T-cell (primary cell): Measurements from ENCODE around the gene MIGA2. TPM values are rescaled to one million over a fixed set of nuclear protein-coding genes. Genes with fewer than 3 reads are reported as not detected.
A peak's percentile ranks its signal among the peaks of the same experiment; 100 is the strongest.

Experiments used
- ATAC-seq, 4 experiments: fragments of 200-7000 bp in 3 of 4; fragments of 150-1000 bp in 1 of 4; cut with Tn5 transposase; replicated peaks in 1 of 4; 1 replicate in 3 of 4; 2 replicates in 1 of 4; pipeline ENCODE4 v1.10.0; 2021; ENCODE audit warnings: moderate library complexity in 3 of 4, mild to moderate bottlenecking in 2 of 4, moderate number of reproducible peaks in 1 of 4
- CTCF ChIA-PET, 2 donors: fragments of 300-600 bp; sonication (Branson Sonifier 250); formaldehyde crosslinking; loops; one replicate each; lab custom pipeline; 2022; ENCODE audit warnings: antibody characterized with exemption in 2 of 2; lab: Charles Lee
- POLR2A ChIA-PET, 2 donors: fragments of 300-600 bp; sonication (Branson Sonifier 250); formaldehyde crosslinking; loops; one replicate each; lab custom pipeline; 2022; ENCODE audit warnings: antibody characterized with exemption in 2 of 2; lab: Charles Lee
- DNase-seq, 35 experiments: peaks; one replicate each; pipeline versions ENCODE4 v3.0.0 to v3.0.0-alpha.2; 2013 to 2023
- H3K27ac ChIP-seq: one replicate; pipeline ENCODE4 v1.5.1; 2013; ENCODE audit warnings: low read length
- H3K27me3 ChIP-seq, 2 experiments: replicated peaks in 1 of 2; 1 replicate in 1 of 2; 2 replicates in 1 of 2; pipeline versions ENCODE4 v1.6.1 to v1.7.0; 2013; ENCODE audit warnings: low read length in 1 of 2, mixed read lengths in 1 of 2; ENCODE audit not compliant: control insufficient read depth in 2 of 2, insufficient read depth in 2 of 2; ENCODE audit errors: extremely low read depth in 1 of 2
- H3K36me3 ChIP-seq, 2 donors: 1 replicate in 1 of 2; 2 replicates in 1 of 2; pipeline versions ENCODE4 v1.6.1 to v1.7.0; 2013; ENCODE audit warnings: low read length in 1 of 2; ENCODE audit not compliant: control insufficient read depth in 2 of 2, insufficient read depth in 1 of 2; ENCODE audit errors: extremely low read depth in 1 of 2
- H3K4me1 ChIP-seq, 2 experiments: 1 replicate in 1 of 2; 2 replicates in 1 of 2; pipeline versions ENCODE4 v1.6.1 to v1.7.0; 2013; ENCODE audit warnings: low read length in 2 of 2, mixed read lengths in 1 of 2; ENCODE audit not compliant: insufficient read depth in 2 of 2, control insufficient read depth in 1 of 2; ENCODE audit errors: extremely low read depth in 1 of 2
- H3K4me3 ChIP-seq, 2 donors: 1 replicate in 1 of 2; 2 replicates in 1 of 2; pipeline versions ENCODE4 v1.5.1 to v1.7.0; 2013; ENCODE audit warnings: mild to moderate bottlenecking in 2 of 2, low read length in 1 of 2, moderate library complexity in 1 of 2; ENCODE audit not compliant: control insufficient read depth in 1 of 2; ENCODE audit errors: extremely low read depth in 1 of 2
- H3K9me3 ChIP-seq: 2 replicates; pipeline ENCODE4 v1.7.0; 2013
- H3K27ac Mint-ChIP-seq, 2 donors: one replicate each; pipeline ENCODE4 v1.8.0; 2020 to 2021; ENCODE audit warnings: mild to moderate bottlenecking in 2 of 2, mixed read lengths in 2 of 2
- H3K27me3 Mint-ChIP-seq, 2 donors: one replicate each; pipeline ENCODE4 v1.8.0; 2021 to 2022; ENCODE audit warnings: mixed read lengths in 2 of 2
- H3K36me3 Mint-ChIP-seq: one replicate; pipeline ENCODE4 v1.8.0; 2021; ENCODE audit warnings: mixed read lengths
- H3K4me1 Mint-ChIP-seq, 3 donors: one replicate each; pipeline ENCODE4 v1.8.0; 2020 to 2022; ENCODE audit warnings: mixed read lengths in 3 of 3, mild to moderate bottlenecking in 1 of 3
- H3K4me3 Mint-ChIP-seq, 3 donors: one replicate each; pipeline ENCODE4 v1.8.0; 2020 to 2022; ENCODE audit warnings: mild to moderate bottlenecking in 3 of 3, mixed read lengths in 3 of 3, moderate library complexity in 3 of 3
- H3K9me3 Mint-ChIP-seq, 3 donors: one replicate each; pipeline ENCODE4 v1.8.0; 2020 to 2022; ENCODE audit warnings: mixed read lengths in 3 of 3
- WGBS: methylation state at CpG from one replicate; pipeline ENCODE4 v1.1.5; 2013; ENCODE audit warnings: missing lambda C conversion rate; ENCODE audit not compliant: insufficient coverage; 5-methylcytosine and 5-hydroxymethylcytosine counted together
- total RNA-seq, 35 experiments: library from RNA in 6 of 35; stranded (reverse) in 6 of 35; fragments of 120-200 nt in 1 of 35; gene quantifications; one replicate each; pipeline versions ENCODE4 v1.2.1 to v1.2.4 and lab custom pipeline; 2013 to 2026

Gene MIGA2
- total RNA-seq, 5 donors from 2014 or later (not counting 1 experiment from before 2014, with no cell fraction given): 60.8 to 95.7 (median 83.4) TPM

DNA sequence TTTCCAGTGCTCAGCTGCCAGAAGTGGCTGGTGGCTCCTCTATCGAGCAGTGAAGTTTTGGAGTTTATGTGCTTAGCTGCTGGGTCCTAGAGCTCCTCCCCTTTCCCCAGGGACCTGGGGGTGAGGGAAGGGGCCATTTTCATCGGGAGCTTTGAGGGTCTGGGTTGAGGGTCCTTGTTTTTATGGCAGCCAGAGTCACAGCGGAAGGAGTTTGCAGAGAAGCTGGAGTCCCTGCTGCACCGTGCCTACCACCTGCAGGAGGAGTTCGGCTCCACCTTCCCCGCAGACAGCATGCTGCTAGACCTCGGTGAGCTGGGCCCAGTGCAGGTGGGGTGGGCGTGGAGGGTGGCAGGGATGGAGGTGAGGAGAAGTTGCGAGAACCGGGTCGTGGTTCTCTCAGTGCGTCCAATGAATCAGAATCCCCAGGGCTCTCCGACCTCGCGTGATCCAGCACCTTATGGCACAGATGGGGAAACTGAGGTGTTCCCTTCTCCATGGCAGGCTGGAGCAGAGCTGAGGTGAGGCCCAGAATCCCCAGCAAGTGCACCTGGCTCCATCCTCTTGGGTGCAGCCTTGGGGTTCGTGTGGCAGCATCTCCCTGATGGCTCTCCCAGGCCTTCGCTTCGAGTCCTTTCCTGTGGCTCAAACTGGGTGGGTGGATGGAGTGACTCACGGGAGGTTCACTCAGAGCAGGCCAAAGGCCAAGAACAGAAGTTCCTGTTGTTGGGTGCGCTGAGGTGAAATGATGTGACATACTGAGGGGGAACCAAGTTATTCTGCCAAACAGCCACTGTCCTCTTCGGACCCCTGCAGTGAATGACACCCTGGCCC lies 22.8 kb downstream of the MIGA2 start:
- WGBS: 96% methylated on average over 12 of the region's 21 CpGs
- H3K27ac Mint-ChIP-seq: no peak overlapping the region

DNA sequence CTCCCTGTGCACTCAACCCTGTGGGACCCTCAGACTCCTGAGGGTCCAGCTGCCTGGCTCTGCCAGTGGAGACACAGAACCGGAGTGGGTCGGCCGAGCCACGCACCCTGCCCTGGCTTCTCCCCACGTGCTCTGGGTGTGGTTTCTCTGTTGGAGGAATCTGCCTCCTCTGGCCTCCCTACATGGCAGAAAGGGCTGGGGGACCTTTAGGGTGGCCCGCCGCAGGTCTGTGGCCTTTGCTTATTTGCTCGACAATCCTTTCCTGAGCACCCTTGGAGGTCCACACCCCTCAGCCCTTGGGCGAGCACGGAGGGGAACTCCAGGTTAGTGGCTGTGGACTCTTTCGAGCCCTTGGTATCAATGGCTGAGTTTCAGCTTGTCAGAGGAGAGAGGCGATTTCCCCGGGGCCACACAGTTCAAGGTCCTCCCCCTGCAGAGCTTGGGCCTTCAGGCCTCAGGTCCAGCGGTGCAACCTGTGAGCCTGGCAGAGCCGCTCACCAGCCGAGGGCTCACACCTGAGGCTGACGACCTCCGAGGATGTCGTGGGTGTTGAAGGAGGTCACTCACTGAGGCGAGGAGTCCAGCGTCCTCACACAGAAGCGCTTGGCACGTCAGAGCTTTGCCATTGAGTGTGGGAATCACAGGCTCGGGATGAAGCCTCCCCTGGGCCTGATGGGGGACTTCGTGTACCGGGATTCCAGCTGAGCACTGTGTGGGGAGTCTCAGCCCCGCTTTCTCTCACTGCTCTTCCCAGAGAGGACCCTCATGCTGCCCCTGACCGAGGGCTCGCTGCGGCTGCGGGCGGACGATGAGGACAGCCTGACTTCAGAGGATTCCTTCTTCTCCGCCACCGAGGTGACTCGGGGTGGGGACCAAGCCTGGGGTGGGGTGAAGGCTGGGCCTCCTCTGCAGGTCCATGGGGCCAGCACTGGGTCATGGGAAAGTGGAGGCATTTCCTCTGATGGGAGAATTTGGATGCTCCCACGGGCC lies 23.7 kb downstream of the MIGA2 start:
- H3K4me1 ChIP-seq: no peaks in the 10 kb centered on the region
- H3K27me3 ChIP-seq: no peaks in the 10 kb centered on the region
- H3K4me1 Mint-ChIP-seq: no peaks in the 10 kb centered on the region
- H3K9me3 ChIP-seq: no peaks in the 10 kb centered on the region
- H3K9me3 Mint-ChIP-seq: no peaks in the 10 kb centered on the region
- no peak overlapping the region for H3K4me3 Mint-ChIP-seq
- 97% methylated on average over 31 of the region's 37 CpGs for WGBS
- DNase-seq (no peak), ATAC-seq (no peak)
- no peak overlapping the region for H3K27ac ChIP-seq
- CTCF ChIA-PET: no interaction called here
- POLR2A ChIA-PET: no interaction called here
- no peak overlapping the region for H3K4me3 ChIP-seq
- H3K27ac Mint-ChIP-seq: no peak overlapping the region
- H3K27me3 Mint-ChIP-seq: no peaks in the 10 kb centered on the region
- peaks cover 20% of the 10 kb centered on the region for H3K36me3 Mint-ChIP-seq
- peaks cover 24 to 53% of the 10 kb centered on the region in 2 donors for H3K36me3 ChIP-seq

More for the DNA sequence above, 22.8 kb downstream of the MIGA2 start:
- no peaks in the 10 kb centered on the region for H3K4me1 ChIP-seq
- peaks cover 24 to 51% of the 10 kb centered on the region in 2 donors for H3K36me3 ChIP-seq
- no peaks in the 10 kb centered on the region for H3K27me3 ChIP-seq
- no peak overlapping the region for H3K4me3 Mint-ChIP-seq
- H3K27me3 Mint-ChIP-seq: no peaks in the 10 kb centered on the region
- no peaks in the 10 kb centered on the region for H3K4me1 Mint-ChIP-seq
- ChIA-PET CTCF (no interaction called here), POLR2A (interaction anchor here in 1 of 2 donors (0.7 kb wide), 1 partner anchor 64 kb away, joined by 6 read pairs; no protein-coding TSS in a partner anchor)
- H3K9me3 ChIP-seq: no peaks in the 10 kb centered on the region
- DNase-seq: no peak
- no peaks in the 10 kb centered on the region for H3K9me3 Mint-ChIP-seq
- peaks cover 23% of the 10 kb centered on the region for H3K36me3 Mint-ChIP-seq
- H3K4me3 ChIP-seq: no peak overlapping the region
- no peak for ATAC-seq
- no peak overlapping the region for H3K27ac ChIP-seq

DNA sequence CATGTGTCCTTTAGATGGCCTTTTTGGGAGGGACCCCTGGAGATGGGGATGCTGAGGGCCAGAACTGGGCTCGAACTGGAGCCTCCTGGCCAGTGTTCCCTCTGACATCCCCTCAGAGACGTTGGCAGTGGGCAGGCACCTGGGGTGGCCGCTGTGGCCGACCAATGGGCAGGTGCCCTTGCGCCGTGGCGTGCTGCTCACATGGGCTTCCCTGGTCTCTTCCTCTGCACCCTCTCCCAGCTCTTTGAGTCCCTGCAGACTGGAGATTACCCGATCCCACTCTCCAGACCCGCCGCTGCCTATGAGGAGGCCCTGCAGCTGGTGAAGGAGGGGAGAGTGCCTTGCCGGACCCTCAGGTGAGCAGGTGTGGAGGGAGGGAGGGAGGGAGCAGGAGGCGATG lies 24.6 kb downstream of the MIGA2 start:
- WGBS: 96% methylated on average over 4 of the region's 12 CpGs
- Mint-ChIP-seq H3K4me1 (no peaks in the 10 kb centered on the region), H3K27ac (no peak overlapping the region), H3K9me3 (no peaks in the 10 kb centered on the region), H3K27me3 (no peaks in the 10 kb centered on the region), H3K4me3 (no peak overlapping the region), H3K36me3 (peaks cover 20% of the 10 kb centered on the region)
- ATAC-seq: no peak
- no peaks in the 10 kb centered on the region for H3K9me3 ChIP-seq
- no peak for DNase-seq
- ChIA-PET POLR2A (no interaction called here), CTCF (interaction anchor here in 1 of 2 donors (0.6 kb wide), 1 partner anchor 113 kb away, joined by 5 read pairs; no protein-coding TSS in a partner anchor)
- peaks cover 24 to 59% of the 10 kb centered on the region in 2 donors for H3K36me3 ChIP-seq
- no peaks in the 10 kb centered on the region for H3K4me1 ChIP-seq
- no peak overlapping the region for H3K4me3 ChIP-seq
- H3K27me3 ChIP-seq: no peaks in the 10 kb centered on the region
- H3K27ac ChIP-seq: no peak overlapping the region

DNA sequence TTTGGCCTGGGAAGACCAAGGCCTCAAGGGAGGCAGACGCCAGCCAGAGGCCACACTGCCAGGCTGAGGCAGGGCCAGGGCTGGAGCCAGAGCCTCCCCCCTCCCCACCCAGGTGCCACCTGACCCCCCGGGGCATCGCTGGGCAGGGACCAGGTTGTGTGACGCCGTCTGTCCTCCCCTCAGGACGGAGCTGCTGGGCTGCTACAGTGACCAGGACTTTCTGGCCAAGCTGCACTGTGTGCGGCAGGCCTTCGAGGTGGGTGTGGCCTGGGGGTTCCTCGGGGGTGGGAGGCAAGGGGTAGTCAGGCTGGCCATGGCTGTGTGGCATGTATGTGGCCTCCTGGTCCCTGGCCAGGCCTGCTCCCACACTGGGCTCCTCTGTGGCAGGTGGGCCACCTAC lies 26.6 kb downstream of the MIGA2 start:
- no peaks in the 10 kb centered on the region for H3K27me3 Mint-ChIP-seq
- Histone ChIP-seq H3K27me3 (no peaks in the 10 kb centered on the region), H3K4me1 (peaks cover 0 to 6% of the 10 kb centered on the region in 2 experiments), H3K36me3 (peaks cover 24 to 64% of the 10 kb centered on the region in 2 donors), H3K9me3 (no peaks in the 10 kb centered on the region), H3K27ac (no peak overlapping the region), H3K4me3 (no peak overlapping the region)
- H3K36me3 Mint-ChIP-seq: peaks cover 18% of the 10 kb centered on the region
- ChIA-PET CTCF (no interaction called here), POLR2A (interaction anchor here in 1 of 2 donors (0.5 kb wide), 1 partner anchor 129 kb away, joined by 4 read pairs; no protein-coding TSS in a partner anchor)
- ATAC-seq: no peak
- no peak overlapping the region for H3K4me3 Mint-ChIP-seq
- H3K9me3 Mint-ChIP-seq: no peaks in the 10 kb centered on the region
- no peak overlapping the region for H3K27ac Mint-ChIP-seq
- WGBS: 100% methylated on average over 1 of the region's 9 CpGs
- no peak for DNase-seq
- H3K4me1 Mint-ChIP-seq: peaks cover under 1% of the 10 kb centered on the region in 3 donors

DNA sequence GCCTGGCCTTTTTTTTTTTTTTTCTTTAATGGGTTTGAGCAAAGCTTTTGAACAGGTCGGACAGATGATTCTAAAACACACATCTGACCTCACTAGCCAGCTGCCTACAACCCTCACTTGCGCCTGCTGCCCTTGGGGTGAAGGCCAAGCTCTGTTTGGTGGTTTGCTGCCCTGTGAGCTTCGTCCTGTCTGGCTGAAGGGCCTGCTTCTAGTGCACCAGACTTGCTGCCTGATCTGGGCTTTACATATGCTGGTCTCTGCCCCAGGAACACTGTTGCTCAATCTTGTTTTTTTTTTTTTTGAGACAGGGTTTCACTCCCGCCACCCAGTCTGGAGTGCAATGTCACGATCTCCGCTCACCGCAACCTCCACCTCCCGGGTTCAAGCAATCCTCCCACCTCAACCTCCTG lies 28.1 kb downstream of the MIGA2 start:
- Histone ChIP-seq H3K27me3 (no peaks in the 10 kb centered on the region), H3K4me1 (peaks cover 8 to 21% of the 10 kb centered on the region in 2 experiments), H3K9me3 (no peaks in the 10 kb centered on the region), H3K27ac (no peak overlapping the region), H3K4me3 (no peak overlapping the region), H3K36me3 (peaks cover 12 to 57% of the 10 kb centered on the region in 2 donors)
- peaks cover 12% of the 10 kb centered on the region for H3K36me3 Mint-ChIP-seq
- H3K4me1 Mint-ChIP-seq: peaks cover 14 to 15% (median 15%) of the 10 kb centered on the region in 3 donors
- POLR2A ChIA-PET: no interaction called here
- CTCF ChIA-PET: interaction anchor here in 1 of 2 donors (0.7 kb wide), 1 partner anchor 222 kb away, joined by 3 read pairs; no protein-coding TSS in a partner anchor
- WGBS: 97% methylated on average over 7 of the region's 8 CpGs
- H3K27me3 Mint-ChIP-seq: no peaks in the 10 kb centered on the region
- DNase-seq (no peak), ATAC-seq (no peak)
- H3K9me3 Mint-ChIP-seq: no peaks in the 10 kb centered on the region
- no peak overlapping the region for H3K4me3 Mint-ChIP-seq
- H3K27ac Mint-ChIP-seq: no peak overlapping the region

DNA sequence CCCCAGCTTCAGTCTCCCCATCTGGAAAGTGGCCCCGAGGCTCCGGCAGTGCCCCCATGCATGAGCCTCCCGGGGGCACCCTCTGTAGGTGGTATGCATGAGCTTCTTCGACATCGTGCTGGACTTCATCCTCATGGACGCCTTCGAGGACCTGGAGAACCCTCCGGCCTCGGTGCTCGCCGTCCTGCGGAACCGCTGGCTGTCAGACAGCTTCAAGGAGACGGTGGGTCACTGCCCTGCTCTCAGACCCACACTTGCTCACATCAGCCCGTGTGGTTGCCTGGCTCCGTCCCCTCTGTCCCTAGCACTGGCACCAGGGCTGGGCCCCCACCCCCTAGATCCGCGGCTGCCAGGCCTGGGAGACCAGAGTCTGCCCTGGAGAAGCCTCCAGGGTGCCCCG lies 31.7 kb downstream of the MIGA2 start:
- Mint-ChIP-seq H3K27me3 (no peaks in the 10 kb centered on the region), H3K4me1 (peaks cover 23 to 41% (median 33%) of the 10 kb centered on the region in 3 donors), H3K27ac (peak overlapping the region; percentile 87 to 93), H3K4me3 (peak overlapping the region in 1 of 3 donors; percentile 75), H3K9me3 (no peaks in the 10 kb centered on the region), H3K36me3 (peaks cover 8% of the 10 kb centered on the region)
- 97% methylated on average over 11 of the region's 19 CpGs for WGBS
- Histone ChIP-seq H3K27me3 (no peaks in the 10 kb centered on the region), H3K4me1 (peaks cover 31 to 55% of the 10 kb centered on the region in 2 experiments), H3K27ac (peak overlapping the region; percentile 73), H3K9me3 (no peaks in the 10 kb centered on the region), H3K4me3 (no peak overlapping the region), H3K36me3 (peaks cover 5 to 37% of the 10 kb centered on the region in 2 donors)
- ATAC-seq (no peak), DNase-seq (no peak)
- ChIA-PET POLR2A (no interaction called here), CTCF (no interaction called here)
